ENCODE results near the gene CBFA2T2.
A peak's percentile ranks its signal among the peaks of the same experiment; 100 is the strongest.
"Not testable (repeated sequence)": the region's sequence is repeated elsewhere in the genome, so short reads cannot be mapped to it uniquely, and the experiment has no call there.

CBFA2T2 gene

DNA sequence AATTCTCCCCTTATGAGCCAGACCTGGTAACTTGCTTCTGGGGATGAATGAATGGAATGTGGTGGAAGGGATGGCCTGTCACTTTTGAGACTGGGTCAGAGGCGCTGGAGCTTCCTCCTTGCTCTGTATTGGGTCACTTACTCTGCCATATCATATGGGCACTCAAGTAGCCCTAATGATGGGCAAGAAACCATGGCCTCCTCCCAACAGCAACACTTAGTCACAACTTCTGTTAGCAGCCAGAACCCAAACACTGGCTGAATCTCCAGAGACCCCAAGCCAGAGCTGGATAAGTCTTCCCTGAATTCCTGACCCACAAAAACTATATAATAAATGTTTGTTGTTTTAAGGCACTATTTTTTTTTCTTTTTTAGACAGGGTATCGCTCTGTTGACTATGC, 190.8 kb downstream of the CBFA2T2 start:
- no peak for DNase-seq (ENCODE audit: low spot score)

- no peak for DNase-seq (ENCODE audit: low spot score)
Observed at GRCh38 chr20:33681288-33681687, 191.4 kb downstream of the CBFA2T2 start.

DNA sequence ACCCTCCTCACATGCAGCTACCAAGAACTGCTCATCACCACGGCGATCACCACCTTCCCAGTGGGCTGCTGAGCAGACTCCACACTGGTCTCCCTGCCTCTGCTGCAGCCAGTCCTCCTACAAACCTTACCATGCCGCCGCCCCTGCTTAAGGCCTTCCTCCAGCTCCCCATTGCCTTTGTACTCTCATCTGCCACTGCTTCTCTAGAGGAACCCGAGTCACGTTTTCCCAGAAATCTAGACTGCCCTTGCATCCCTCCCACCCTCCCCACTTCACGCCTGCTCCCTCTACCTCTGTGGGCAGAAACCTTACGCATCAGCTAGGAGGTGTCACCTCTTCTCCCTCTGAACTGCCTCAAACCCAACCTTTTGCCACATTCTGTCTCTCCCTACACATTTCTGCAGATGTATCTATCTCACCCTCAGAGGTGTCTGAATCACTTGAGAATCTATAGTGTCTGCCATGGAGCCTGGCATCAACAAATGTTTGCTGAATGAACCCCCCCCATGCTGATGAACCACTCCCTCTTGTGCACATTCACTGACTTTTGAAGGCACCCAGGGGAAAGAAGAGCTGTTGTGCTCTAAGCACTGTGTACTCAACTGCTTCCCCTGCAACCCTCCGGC, 191.9 kb downstream of the CBFA2T2 start:
- DNase-seq (ENCODE audit: low spot score) = no peak

DNA sequence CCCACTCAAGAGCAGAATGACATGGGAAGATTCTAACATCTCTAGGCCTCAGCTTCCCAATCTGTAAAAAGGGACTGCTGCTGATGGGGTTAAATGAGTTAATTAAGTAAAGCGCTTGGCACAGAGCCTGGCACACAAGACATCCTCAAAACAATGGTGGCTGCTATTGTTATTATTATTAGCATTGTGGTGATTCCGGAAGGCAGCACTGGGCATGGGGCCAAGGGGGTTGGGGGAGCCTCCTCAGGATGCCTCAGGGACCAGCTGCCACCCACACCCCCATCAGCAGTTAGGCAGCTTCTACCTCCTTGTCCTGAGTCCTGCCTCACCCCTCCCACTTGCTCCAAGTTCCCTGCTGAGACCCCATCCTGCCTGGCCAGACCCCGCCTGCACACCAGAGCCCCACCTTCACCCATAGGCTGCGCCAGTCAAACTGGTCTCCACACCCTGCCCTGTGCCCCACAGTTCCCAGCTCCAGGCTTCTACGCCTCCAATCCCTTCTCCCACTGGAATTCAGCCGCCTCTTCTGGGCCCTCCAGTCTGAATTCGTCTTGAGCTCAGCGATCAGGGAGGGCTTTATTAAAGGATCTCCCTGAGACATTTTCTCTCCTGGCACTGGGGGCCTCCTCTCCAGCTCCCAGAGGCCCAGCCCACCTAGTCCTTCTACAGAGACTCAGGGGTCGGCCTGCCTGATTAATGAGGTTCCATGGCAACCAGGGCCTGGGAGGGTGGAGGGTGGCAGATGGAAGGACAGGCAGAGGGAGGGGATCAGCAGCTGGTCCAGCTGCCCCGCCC, 194.8 kb downstream of the CBFA2T2 start:
- no peak for DNase-seq (ENCODE audit: low spot score)

GRCh38 chr20:33685328-33686099, 195.6 kb downstream of the CBFA2T2 start:
- peak; percentile 79 for DNase-seq (ENCODE audit: low spot score)

GRCh38 chr20:33686100-33686983, 196.4 kb downstream of the CBFA2T2 start, which contains the start of gene E2F1:
Gene E2F1, minus strand, starts transcription at chr20:33686385. Its CDS starts 121 bp downstream, at chr20:33686264.
- DNase-seq (ENCODE audit: low spot score) = peak; percentile 97

DNA sequence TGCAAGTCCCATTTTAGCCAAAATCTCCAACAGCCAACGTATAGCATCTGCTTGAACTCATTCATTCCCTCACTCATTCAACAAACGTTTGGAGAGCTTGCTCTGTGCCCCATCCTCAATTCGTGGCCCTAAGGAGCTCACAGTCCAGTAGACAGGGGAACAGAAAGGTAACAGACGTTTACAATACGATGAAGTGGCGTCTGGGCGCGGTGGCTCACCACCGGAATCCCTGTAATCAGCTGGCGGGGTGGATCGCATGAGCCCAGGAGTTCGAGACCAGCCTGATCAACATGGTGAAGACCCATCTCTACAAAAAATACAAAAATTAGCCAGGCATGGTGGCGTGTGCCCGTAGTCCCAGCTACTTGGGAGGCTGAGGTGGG, 197.1 kb downstream of the CBFA2T2 start:
- DNase-seq (ENCODE audit: low spot score) = no peak

DNA sequence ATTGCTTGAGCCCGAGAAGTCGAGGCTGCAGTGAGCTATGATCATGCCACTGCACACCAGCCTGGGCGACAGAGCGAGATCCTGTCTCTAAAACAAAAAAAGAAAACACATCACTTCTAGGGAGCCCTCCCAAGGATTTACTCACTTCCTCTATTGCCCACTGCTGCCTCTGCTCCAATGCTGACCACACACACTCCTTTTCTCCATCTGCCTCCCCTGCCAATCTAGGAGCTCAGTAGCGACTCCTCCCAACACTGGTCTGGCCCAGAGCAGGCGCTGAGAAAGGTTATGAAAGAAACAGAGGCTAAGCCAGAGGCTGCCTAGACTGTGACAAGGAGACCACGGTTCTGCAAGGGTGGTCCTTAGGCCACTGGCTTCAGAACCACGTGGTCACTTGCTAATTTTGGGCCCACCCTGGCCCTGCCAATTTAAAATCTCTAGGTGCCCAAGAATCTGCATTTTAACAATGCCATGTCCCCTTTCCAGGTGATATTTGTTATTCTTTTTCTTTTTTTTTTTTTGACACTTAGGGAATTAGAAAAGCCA, 197.5 kb downstream of the CBFA2T2 start:
- no peak for DNase-seq (ENCODE audit: low spot score)

- DNase-seq (ENCODE audit: low spot score) = no peak
Observed at GRCh38 chr20:33687993-33688937, 198.4 kb downstream of the CBFA2T2 start.

- no peak for DNase-seq (ENCODE audit: low spot score)
Observed at GRCh38 chr20:33688938-33689424, 199.1 kb downstream of the CBFA2T2 start.

- DNase-seq (ENCODE audit: low spot score) = no peak
Observed at GRCh38 chr20:33689493-33689892, 199.6 kb downstream of the CBFA2T2 start.

GRCh38 chr20:33689973-33690372, 200.1 kb downstream of the CBFA2T2 start:
- DNase-seq (ENCODE audit: low spot score) = no peak

DNA sequence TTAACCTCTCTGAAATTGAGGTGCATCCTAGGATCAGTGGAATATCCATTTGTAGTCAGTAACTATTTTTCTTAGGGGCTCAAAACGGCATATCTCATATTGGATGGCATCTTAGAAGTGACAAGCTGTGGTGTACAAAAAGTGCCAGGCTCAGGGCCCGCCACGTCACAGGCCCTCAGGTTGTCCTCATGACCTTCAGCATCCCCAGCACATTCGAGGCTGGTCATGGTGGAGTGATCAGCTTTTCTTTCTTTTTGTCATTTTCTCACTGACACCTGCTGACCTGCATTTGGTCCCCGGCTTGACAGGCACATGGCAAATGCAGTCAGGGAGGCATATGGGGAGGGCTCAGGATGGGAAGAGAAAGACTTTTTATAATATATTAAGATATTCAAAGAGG, 203.4 kb downstream of the CBFA2T2 start:
- no peak for DNase-seq (ENCODE audit: low spot score)

DNA sequence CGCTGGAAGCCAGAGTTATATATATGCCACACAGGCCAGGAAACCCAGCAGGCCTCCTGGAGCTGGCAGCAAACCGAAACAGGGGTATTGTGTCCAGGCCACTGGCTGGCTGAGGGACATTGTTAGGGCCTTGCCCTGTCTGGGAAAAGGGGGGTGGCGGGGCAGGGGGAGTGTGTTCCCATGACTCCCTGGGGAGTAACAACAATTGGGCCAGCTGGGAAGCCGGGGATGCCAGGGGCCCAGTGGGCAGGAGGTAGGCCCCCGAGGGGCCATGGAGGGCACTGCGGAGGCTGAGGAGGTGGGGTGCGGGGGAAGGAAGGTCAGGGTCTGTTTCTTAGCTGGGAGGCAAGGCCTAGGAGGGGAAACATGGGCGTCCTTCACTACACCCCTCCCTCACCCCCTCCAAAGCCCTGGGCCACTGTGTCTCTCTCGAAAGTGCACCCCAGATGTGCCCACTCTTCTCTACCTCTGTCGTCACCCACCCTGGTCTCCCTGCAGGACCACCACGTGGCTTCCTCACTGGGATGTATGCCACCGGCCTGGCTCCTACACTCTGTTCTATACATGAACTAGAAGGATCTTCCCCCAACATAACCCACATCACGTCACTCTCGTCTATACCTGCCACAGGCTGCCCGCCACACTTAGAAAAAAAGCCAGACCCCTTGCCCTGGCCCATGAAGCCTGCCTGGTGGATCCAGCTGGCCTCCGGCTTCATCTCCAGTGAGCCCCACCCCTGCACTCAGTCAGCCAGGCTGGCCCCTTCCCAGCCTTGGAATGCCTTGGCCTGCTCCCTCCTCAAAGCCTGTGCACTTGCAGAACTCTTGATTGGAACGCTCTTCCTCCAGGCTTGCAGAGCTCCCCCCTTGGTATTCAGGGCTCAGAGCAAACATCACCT, 204.1 kb downstream of the CBFA2T2 start:
- DNase-seq (ENCODE audit: low spot score) = no peak

- no peak for DNase-seq (ENCODE audit: low spot score)
Observed at GRCh38 chr20:33694639-33695012, 204.7 kb downstream of the CBFA2T2 start.

DNA sequence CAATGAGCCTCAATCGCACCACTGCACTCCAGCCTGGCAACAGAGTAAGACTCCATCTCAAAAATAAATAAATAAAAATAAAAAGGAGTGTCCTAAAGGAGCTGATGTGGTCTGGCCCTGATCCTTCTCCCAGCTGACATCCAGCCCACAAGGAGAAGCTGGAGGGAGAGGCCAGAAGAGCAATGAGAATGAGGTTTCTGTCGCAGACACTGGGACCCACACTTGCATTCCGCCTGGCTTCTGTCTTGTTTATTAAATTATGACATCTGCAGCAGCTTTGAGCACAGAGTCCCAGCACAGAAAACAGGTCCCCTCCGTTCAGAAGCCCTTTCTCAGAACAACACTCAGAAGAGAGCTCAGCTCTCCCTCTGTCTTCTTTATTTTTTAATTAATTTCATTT, 206.6 kb downstream of the CBFA2T2 start:
- DNase-seq (ENCODE audit: low spot score) = no peak

DNA sequence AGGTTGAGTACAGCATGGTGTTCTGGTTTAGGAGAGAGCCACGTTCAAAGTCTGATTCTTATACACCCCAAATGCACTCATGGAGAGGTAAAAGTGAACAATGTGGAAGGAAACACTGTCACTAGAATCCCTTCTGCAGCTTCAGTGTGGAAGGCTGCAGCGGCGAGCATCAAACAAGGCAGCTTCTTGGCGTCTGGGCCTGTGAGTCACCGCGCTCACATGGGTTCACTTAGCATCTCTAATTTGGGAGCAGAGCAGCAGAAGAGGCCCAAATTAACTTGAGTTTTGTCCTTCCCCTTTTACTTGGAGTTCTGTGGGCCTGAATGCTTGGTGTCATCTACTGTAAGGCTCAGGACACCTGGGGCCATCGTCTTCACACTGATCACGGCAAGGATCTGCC, 207.2 kb downstream of the CBFA2T2 start:
- no peak for DNase-seq (ENCODE audit: low spot score)

GRCh38 chr20:33698966-33699365, 209.1 kb downstream of the CBFA2T2 start:
- not testable (repeated sequence) for DNase-seq (ENCODE audit: low spot score)

All from RKO (cell line).